SK-N-MC (cell line): ENCODE data around the gene EBNA1BP2.
"Not testable (repeated sequence)": the region's sequence is repeated elsewhere in the genome, so short reads cannot be mapped to it uniquely, and the experiment has no call there.

Source experiments
- DNase-seq: peaks from one replicate; pipeline ENCODE4 v3.0.0-alpha.2; 2011; ENCODE audit warnings: low read depth, low spot score
- H3K27ac ChIP-seq: fragments of 200-600 bp; sonication (generic); 2 replicates; pipeline ENCODE4 v1.5.1; 2016; ENCODE audit warnings: mixed run types
- H3K36me3 ChIP-seq: fragments of 200-600 bp; sonication (generic); 2 replicates; pipeline ENCODE4 v1.6.1; 2017; ENCODE audit warnings: antibody characterized with exemption, low read length, mixed read lengths; ENCODE audit not compliant: insufficient read depth
- H3K4me3 ChIP-seq: fragments of 200-600 bp; sonication (generic); 2 replicates; pipeline ENCODE4 v1.5.1; 2016
- H3K9ac ChIP-seq: fragments of 200-600 bp; sonication (generic); 2 replicates; pipeline ENCODE4 v1.8.0; 2017; ENCODE audit warnings: mixed run types, mixed read lengths; ENCODE audit not compliant: insufficient read length
- H3K9me3 ChIP-seq: fragments of 200-600 bp; sonication (generic); 2 replicates; pipeline ENCODE4 v1.6.1; 2017; ENCODE audit warnings: low read depth, mild to moderate bottlenecking, antibody characterized with exemption, low read length, moderate library complexity, mixed read lengths
- EZH2 ChIP-seq: fragments of 200-600 bp; sonication (generic); IDR thresholded peaks from one replicate; pipeline ENCODE4 v1.6.1; 2017; ENCODE audit warnings: antibody characterized with exemption
- FOXP2 ChIP-seq: optimal IDR thresholded peaks from 2 replicates; pipeline ENCODE3; 2011; ENCODE audit warnings: mild to moderate bottlenecking, moderate library complexity; ENCODE audit not compliant: insufficient read depth; ENCODE audit errors: extremely low read length, control extremely low read depth
- POLR2AphosphoS5 ChIP-seq: IDR thresholded peaks from 2 replicates; pipeline ENCODE4 v1.6.1; 2012; ENCODE audit warnings: mild to moderate bottlenecking, low read depth, low read length, borderline replicate concordance

The EBNA1BP2 gene, protein sequence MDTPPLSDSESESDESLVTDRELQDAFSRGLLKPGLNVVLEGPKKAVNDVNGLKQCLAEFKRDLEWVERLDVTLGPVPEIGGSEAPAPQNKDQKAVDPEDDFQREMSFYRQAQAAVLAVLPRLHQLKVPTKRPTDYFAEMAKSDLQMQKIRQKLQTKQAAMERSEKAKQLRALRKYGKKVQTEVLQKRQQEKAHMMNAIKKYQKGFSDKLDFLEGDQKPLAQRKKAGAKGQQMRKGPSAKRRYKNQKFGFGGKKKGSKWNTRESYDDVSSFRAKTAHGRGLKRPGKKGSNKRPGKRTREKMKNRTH

GRCh38 chr1:43171876-43172526, at the start of gene EBNA1BP2, which contains the start of gene CFAP57:
Gene EBNA1BP2 (minus strand): TSS chr1:43172290. CDS start chr1:43172118, 172 bp downstream.
Gene CFAP57 (plus strand): TSS chr1:43172330. CDS start chr1:43172754, 424 bp downstream.
- no peak within 1 kb of the TSS for H3K27ac ChIP-seq
- peak; percentile 81 for DNase-seq

GRCh38 chr1:43221797-43222196, 49.7 kb upstream of the EBNA1BP2 start:
- Histone ChIP-seq H3K36me3 (no peaks in the 10 kb centered on the region), H3K9me3 (no peaks in the 10 kb centered on the region), H3K4me3 (no peak overlapping the region), H3K9ac (no peak overlapping the region), H3K27ac (no peak overlapping the region)
- TF ChIP-seq POLR2AphosphoS5 (no peak), EZH2 (no peak), FOXP2 (no peak)
- DNase-seq, result no peak

More at GRCh38 chr1:43171876-43172526, at the start of gene EBNA1BP2, which contains the start of gene CFAP57:
- H3K36me3 ChIP-seq, result peaks cover 40% of the 10 kb centered on the region
- peak within 1 kb of the TSS; percentile 98 for H3K4me3 ChIP-seq
- TF ChIP-seq POLR2AphosphoS5 (peak; percentile 94), FOXP2 (peak; percentile 54), EZH2 (no peak)
- no peaks in the 10 kb centered on the region for H3K9me3 ChIP-seq
- peak within 1 kb of the TSS; percentile 82 for H3K9ac ChIP-seq

DNA sequence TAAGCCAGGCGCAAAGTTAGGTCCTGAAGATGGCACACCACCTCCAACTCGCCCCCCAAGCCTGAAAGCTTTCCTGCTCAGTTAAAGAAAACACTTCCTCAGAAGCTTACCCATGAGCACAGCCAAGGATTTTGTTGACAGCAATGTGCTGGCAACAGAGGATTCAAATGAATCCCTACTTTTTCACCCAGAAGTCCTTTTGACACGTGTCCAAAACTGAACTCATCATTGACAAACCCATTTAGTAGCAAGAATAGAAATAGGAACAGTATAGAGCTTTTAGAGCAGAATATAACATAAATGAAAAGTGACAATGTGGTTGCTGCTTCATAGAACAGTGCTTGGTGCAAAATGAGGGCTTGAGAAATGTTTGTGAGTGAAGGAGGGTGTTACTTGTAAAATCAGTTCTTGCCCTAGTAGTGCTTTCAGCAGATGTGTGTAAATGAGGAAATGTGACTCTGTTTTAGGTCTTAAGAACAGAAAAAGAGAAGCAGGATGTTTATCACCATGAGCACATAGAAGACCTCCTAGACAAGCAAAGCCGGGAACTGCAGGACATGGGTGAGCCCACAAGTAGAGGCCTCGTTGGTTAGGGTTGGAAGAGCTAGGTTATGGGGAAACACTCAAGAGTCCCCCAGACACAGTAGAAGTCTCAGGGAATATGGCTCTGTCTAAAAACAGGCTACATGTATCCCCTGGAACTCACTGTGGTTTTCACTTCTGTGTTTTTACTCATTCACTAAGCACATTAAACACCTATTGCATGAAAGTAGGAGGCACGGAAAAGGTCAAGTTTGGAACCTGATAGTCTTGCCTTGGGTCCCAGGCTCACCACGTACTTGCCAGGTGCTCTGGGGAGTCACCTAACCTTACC, 49.1 kb upstream of the EBNA1BP2 start:
- Histone ChIP-seq H3K4me3 (no peak overlapping the region), H3K9ac (no peak overlapping the region), H3K36me3 (no peaks in the 10 kb centered on the region), H3K27ac (no peak overlapping the region), H3K9me3 (no peaks in the 10 kb centered on the region)
- TF ChIP-seq POLR2AphosphoS5, result no peak
- TF ChIP-seq FOXP2, result no peak
- TF ChIP-seq EZH2, result no peak
- no peak for DNase-seq

DNA sequence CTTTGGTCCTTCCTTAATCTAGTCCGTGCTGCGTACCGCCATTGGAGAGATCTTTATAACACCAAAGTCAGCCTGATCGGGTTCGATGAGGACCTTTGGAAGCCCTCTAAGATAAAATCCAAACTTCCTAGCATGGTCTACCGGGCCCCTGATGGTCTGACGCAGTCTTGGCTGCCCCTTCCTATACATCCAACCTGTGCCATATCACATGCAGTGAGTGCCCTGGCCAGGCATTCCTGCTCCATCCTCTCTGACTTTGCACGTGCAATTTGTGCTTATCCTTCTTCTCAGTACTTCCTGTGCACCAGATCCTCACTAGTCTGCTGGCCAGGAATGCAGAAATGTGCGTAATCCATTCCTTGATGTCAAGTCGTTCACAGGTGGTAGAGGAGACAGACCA, 45.7 kb upstream of the EBNA1BP2 start:
- Histone ChIP-seq H3K4me3 (no peak overlapping the region), H3K27ac (no peak overlapping the region), H3K9me3 (no peaks in the 10 kb centered on the region), H3K9ac (no peak overlapping the region), H3K36me3 (no peaks in the 10 kb centered on the region)
- no peak for DNase-seq
- TF ChIP-seq POLR2AphosphoS5 (no peak), EZH2 (no peak), FOXP2 (no peak)

DNA sequence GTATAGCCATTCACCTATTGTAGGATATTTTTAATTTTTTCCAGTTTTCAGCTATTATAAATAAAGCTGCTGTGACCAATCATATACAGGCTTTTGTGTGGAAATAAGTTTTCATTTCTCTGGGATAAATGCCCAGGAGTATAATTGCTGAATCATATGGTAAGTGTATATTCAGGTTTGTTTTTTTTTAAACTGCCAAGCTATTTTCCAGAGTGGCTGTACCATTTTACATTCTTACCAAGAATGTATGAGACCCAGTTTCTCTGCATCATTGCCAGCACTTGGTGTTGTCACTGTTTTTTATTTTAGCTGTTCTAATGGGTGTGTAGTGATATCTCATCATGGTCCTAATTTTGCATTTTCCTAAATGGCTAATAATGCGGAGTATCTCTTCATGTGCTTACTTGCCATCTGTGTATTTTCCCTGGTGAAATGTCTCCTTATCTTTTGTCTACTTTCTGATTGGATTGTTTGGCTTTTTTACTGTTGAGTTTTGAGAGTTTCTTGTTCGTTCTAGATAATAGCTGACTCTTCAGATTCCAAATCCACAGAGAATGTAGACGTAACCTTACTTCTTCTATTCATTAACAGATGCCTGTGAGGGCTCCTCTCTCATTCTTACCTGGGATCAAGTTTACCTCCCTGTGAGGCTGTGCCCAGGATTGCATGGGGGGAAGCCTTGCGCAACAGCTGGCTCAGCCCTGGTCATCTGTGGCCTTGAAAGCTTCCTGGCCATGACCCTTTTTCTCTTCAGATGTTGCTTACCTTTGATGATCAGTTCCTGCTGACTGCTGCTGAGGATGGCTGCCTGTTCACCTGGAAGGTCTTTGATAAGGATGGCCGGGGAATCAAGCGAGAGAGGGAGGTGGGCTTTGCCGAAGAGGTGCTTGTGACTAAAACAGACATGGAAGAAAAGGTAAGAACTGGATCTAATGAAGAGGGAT, 42.7 kb upstream of the EBNA1BP2 start:
- DNase-seq, result no peak
- H3K9me3 ChIP-seq, result no peaks in the 10 kb centered on the region
- no peak overlapping the region for H3K27ac ChIP-seq
- H3K4me3 ChIP-seq, result no peak overlapping the region
- H3K36me3 ChIP-seq, result no peaks in the 10 kb centered on the region
- H3K9ac ChIP-seq, result no peak overlapping the region
- TF ChIP-seq FOXP2 (no peak), POLR2AphosphoS5 (no peak), EZH2 (no peak)

DNA sequence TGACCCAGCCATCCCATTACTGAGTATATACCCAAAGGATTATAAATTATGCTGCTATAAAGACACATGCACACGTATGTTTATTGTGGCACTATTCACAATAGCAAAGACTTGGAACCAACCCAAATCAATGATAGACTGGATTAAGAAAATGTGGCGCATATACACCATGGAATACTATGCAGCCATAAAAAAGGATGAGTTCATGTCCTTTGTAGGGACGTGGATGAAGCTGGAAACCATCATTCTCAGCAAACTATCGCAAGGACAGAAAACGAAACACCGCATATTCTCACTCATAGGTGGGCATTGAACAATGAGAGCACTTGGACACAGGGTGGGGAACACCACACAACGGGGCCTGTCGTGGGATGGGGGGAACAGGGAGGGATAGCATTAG, 36.2 kb upstream of the EBNA1BP2 start:
- not testable (repeated sequence) for H3K27ac ChIP-seq, DNase-seq, H3K36me3 ChIP-seq, H3K9me3 ChIP-seq, H3K4me3 ChIP-seq, H3K9ac ChIP-seq

GRCh38 chr1:43207229-43207853, 35.3 kb upstream of the EBNA1BP2 start:
- no peak for TF ChIP-seq FOXP2
- H3K9ac ChIP-seq, result peak overlapping the region; percentile 64
- H3K4me3 ChIP-seq, result peak overlapping the region; percentile 75
- no peaks in the 10 kb centered on the region for H3K36me3 ChIP-seq
- peak overlapping the region; percentile 100 for H3K27ac ChIP-seq
- no peak for DNase-seq
- no peaks in the 10 kb centered on the region for H3K9me3 ChIP-seq
